ENCODE measurements around the gene CERS6. TPM values are rescaled to one million over a fixed set of nuclear protein-coding genes. Genes with fewer than 3 reads are reported as not detected.

CERS6 gene
- polyA plus RNA-seq, 3 donors, result 7.6 to 17.7 (median 15.6) TPM

- Histone ChIP-seq H3K36me3 (replicated peaks in 1 of 2; ENCODE audit: control insufficient read depth in 1 of 2, insufficient read depth in 2 of 2, low read length in 2 of 2) (no peaks in the 10 kb centered on the region), H3K9ac (ENCODE audit: insufficient read depth, low read length, poor library complexity, severe bottlenecking) (no peak overlapping the region), H3K4me2 (replicated peaks; ENCODE audit: extremely low read depth, low read length, poor library complexity, severe bottlenecking) (no peak overlapping the region), H3K79me2 (ENCODE audit: insufficient read depth, low read length) (no peaks in the 10 kb centered on the region), H4K20me1 (ENCODE audit: insufficient read depth, low read length) (no peaks in the 10 kb centered on the region), H3K27ac (ENCODE audit: low read depth in 1 of 2, low read length in 2 of 2) (no peak overlapping the region), H3K4me1 (ENCODE audit: control insufficient read depth in 1 of 2, insufficient read depth in 2 of 2, low read length in 2 of 2) (no peaks in the 10 kb centered on the region), H3K4me3 (replicated peaks in 1 of 3; ENCODE audit: low read depth in 2 of 3, low read length in 3 of 3) (no peak overlapping the region), H3K9me3 (replicated peaks in 1 of 2; ENCODE audit: control insufficient read depth in 1 of 2, insufficient read depth in 1 of 2, low read length in 2 of 2) (no peaks in the 10 kb centered on the region), H2AFZ (ENCODE audit: insufficient read depth, low read depth, low read length, poor library complexity, severe bottlenecking) (no peak overlapping the region), H3K27me3 (ENCODE audit: control insufficient read depth in 2 of 2, insufficient read depth in 2 of 2, low read length in 2 of 2) (no peaks in the 10 kb centered on the region)
- intact Hi-C loops (cut with micrococcal nuclease), result no loop called here
- no peaks in the 10 kb centered on the region for H3K36me3 Mint-ChIP-seq
- H3K4me3 Mint-ChIP-seq, result no peak overlapping the region
- H3K9me3 Mint-ChIP-seq, result peaks cover 0 to 1% (median 0%) of the 10 kb centered on the region in 7 donors
- DNase-seq, result no peak
- WGBS (ENCODE audit: insufficient coverage), result no CpG with 5 or more reads among the region's 3 CpGs
- TF ChIP-seq CTCF (IDR thresholded peaks at IDR 0.05), result no peak
- no peak overlapping the region for H3K27ac Mint-ChIP-seq
- H3K4me1 Mint-ChIP-seq, result no peaks in the 10 kb centered on the region
- H3K27me3 Mint-ChIP-seq (ENCODE audit: low read depth in 3 of 3), result peaks cover 0 to 2% (median 1%) of the 10 kb centered on the region in 3 donors
Observed at GRCh38 chr2:168804214-168804613, 348.1 kb downstream of the CERS6 start.

- no peak for TF ChIP-seq CTCF (IDR thresholded peaks at IDR 0.05)
- Mint-ChIP-seq H3K27me3 (ENCODE audit: low read depth in 3 of 3) (peaks cover 0 to 2% (median 1%) of the 10 kb centered on the region in 3 donors), H3K27ac (no peak overlapping the region), H3K4me1 (no peaks in the 10 kb centered on the region), H3K4me3 (no peak overlapping the region), H3K9me3 (peaks cover 0 to 1% (median 0%) of the 10 kb centered on the region in 7 donors), H3K36me3 (no peaks in the 10 kb centered on the region)
- no peaks in the 10 kb centered on the region for H3K4me1 ChIP-seq (ENCODE audit: control insufficient read depth in 1 of 2, insufficient read depth in 2 of 2, low read length in 2 of 2)
- H3K9ac ChIP-seq (ENCODE audit: insufficient read depth, low read length, poor library complexity, severe bottlenecking), result no peak overlapping the region
- no peak overlapping the region for H3K4me3 ChIP-seq (replicated peaks in 1 of 3; ENCODE audit: low read depth in 2 of 3, low read length in 3 of 3)
- no peaks in the 10 kb centered on the region for H3K79me2 ChIP-seq (ENCODE audit: insufficient read depth, low read length)
- H3K9me3 ChIP-seq (replicated peaks in 1 of 2; ENCODE audit: control insufficient read depth in 1 of 2, insufficient read depth in 1 of 2, low read length in 2 of 2), result no peaks in the 10 kb centered on the region
- no peaks in the 10 kb centered on the region for H3K36me3 ChIP-seq (replicated peaks in 1 of 2; ENCODE audit: control insufficient read depth in 1 of 2, insufficient read depth in 2 of 2, low read length in 2 of 2)
- no peak overlapping the region for H3K27ac ChIP-seq (ENCODE audit: low read depth in 1 of 2, low read length in 2 of 2)
- H2AFZ ChIP-seq (ENCODE audit: insufficient read depth, low read depth, low read length, poor library complexity, severe bottlenecking), result no peak overlapping the region
- intact Hi-C loops (cut with micrococcal nuclease), result no loop called here
- no peaks in the 10 kb centered on the region for H3K27me3 ChIP-seq (ENCODE audit: control insufficient read depth in 2 of 2, insufficient read depth in 2 of 2, low read length in 2 of 2)
- WGBS (ENCODE audit: insufficient coverage), result 100% methylated on average over 7 of the region's 7 CpGs
- no peaks in the 10 kb centered on the region for H4K20me1 ChIP-seq (ENCODE audit: insufficient read depth, low read length)
- H3K4me2 ChIP-seq (replicated peaks; ENCODE audit: extremely low read depth, low read length, poor library complexity, severe bottlenecking), result no peak overlapping the region
- no peak for DNase-seq
Observed at GRCh38 chr2:168805615-168806014, 349.5 kb downstream of the CERS6 start.
